ENCODE measurements around the gene GBX1. TPM values are rescaled to one million over a fixed set of nuclear protein-coding genes. Genes with fewer than 3 reads are reported as not detected.

GBX1 gene
- polyA plus RNA-seq, 1 donor (not counting 4 experiments of a cell fraction or from before 2014, with no cell fraction given), result not detected

DNA sequence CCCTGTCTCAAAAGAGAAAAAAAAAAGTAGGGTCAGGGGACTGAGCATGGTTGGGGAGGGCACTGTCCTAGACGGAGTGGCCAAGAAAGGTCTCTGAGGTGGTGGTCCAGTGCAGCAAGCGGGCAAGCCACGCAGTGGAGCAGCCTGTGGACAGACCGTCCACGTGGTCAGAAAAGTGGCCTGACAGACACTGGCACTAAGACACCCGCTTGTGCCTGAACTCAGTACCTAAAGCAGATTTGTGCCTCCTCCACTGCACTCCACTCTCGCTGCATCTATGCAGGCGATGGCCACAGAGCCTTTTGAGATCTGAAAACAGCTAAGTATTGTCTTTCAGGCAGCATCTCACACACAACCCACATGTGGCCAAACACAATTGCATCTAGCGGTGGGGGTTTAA, 10.7 kb upstream of the GBX1 start:
- H3K4me1 ChIP-seq (ENCODE audit: control insufficient read depth, extremely low read depth, insufficient read depth, low read length), result no peaks in the 10 kb centered on the region
- H4K20me1 ChIP-seq (ENCODE audit: control insufficient read depth, extremely low read depth, insufficient read depth, low read length), result no peaks in the 10 kb centered on the region
- no peak overlapping the region for H3K4me2 ChIP-seq (ENCODE audit: control insufficient read depth, extremely low read depth, insufficient read depth, low read depth, low read length)
- no peaks in the 10 kb centered on the region for H3K9me3 ChIP-seq (ENCODE audit: control insufficient read depth, low read depth, low read length)
- no peaks in the 10 kb centered on the region for H3K36me3 ChIP-seq (ENCODE audit: control insufficient read depth in 2 of 2, extremely low read depth in 1 of 2, insufficient read depth in 2 of 2, low read length in 2 of 2)
- no peak for DNase-seq (ENCODE audit: low read depth, low spot score)
- no peak overlapping the region for H3K27ac ChIP-seq (ENCODE audit: control insufficient read depth, insufficient read depth, low read length)
- no peak for FAIRE-seq
- H3K9ac ChIP-seq (ENCODE audit: control insufficient read depth, extremely low read depth, insufficient read depth, low read length), result no peak overlapping the region
- no peak overlapping the region for H2AFZ ChIP-seq (ENCODE audit: control insufficient read depth, low read length)
- no peaks in the 10 kb centered on the region for H3K9me1 ChIP-seq (ENCODE audit: control insufficient read depth, extremely low read depth, insufficient read depth, low read length)
- H3K79me2 ChIP-seq (ENCODE audit: control insufficient read depth, insufficient read depth, low read length), result no peaks in the 10 kb centered on the region
- TF ChIP-seq EZH2 (IDR thresholded peaks at IDR 0.05; ENCODE audit: low read length), result no peak
- H3K27me3 ChIP-seq (ENCODE audit: control insufficient read depth, extremely low read depth, insufficient read depth, low read length), result peaks cover 26% of the 10 kb centered on the region
- dilution Hi-C loops (cut with MboI; ENCODE audit: extremely low pct_ligation_motif_present, low sequenced_read_pairs), result no loop called here
- no peak overlapping the region for H3K4me3 ChIP-seq (ENCODE audit: control insufficient read depth in 2 of 3, extremely low read depth in 1 of 3, insufficient read depth in 2 of 3, low read depth in 1 of 3, low read length in 3 of 3)

- Histone ChIP-seq H3K9ac (ENCODE audit: control insufficient read depth, extremely low read depth, insufficient read depth, low read length) (no peak overlapping the region), H3K4me1 (ENCODE audit: control insufficient read depth, extremely low read depth, insufficient read depth, low read length) (no peaks in the 10 kb centered on the region), H3K9me1 (ENCODE audit: control insufficient read depth, extremely low read depth, insufficient read depth, low read length) (no peaks in the 10 kb centered on the region), H4K20me1 (ENCODE audit: control insufficient read depth, extremely low read depth, insufficient read depth, low read length) (no peaks in the 10 kb centered on the region), H3K4me2 (ENCODE audit: control insufficient read depth, extremely low read depth, insufficient read depth, low read depth, low read length) (no peak overlapping the region), H3K79me2 (ENCODE audit: control insufficient read depth, insufficient read depth, low read length) (no peaks in the 10 kb centered on the region), H2AFZ (ENCODE audit: control insufficient read depth, low read length) (no peak overlapping the region), H3K4me3 (ENCODE audit: control insufficient read depth in 2 of 3, extremely low read depth in 1 of 3, insufficient read depth in 2 of 3, low read depth in 1 of 3, low read length in 3 of 3) (no peak overlapping the region), H3K9me3 (ENCODE audit: control insufficient read depth, low read depth, low read length) (no peaks in the 10 kb centered on the region), H3K27ac (ENCODE audit: control insufficient read depth, insufficient read depth, low read length) (no peak overlapping the region), H3K27me3 (ENCODE audit: control insufficient read depth, extremely low read depth, insufficient read depth, low read length) (peaks cover 31% of the 10 kb centered on the region), H3K36me3 (ENCODE audit: control insufficient read depth in 2 of 2, extremely low read depth in 1 of 2, insufficient read depth in 2 of 2, low read length in 2 of 2) (no peaks in the 10 kb centered on the region)
- DNase-seq (ENCODE audit: low read depth, low spot score) (no peak), FAIRE-seq (no peak)
- TF ChIP-seq, protein P1, sequence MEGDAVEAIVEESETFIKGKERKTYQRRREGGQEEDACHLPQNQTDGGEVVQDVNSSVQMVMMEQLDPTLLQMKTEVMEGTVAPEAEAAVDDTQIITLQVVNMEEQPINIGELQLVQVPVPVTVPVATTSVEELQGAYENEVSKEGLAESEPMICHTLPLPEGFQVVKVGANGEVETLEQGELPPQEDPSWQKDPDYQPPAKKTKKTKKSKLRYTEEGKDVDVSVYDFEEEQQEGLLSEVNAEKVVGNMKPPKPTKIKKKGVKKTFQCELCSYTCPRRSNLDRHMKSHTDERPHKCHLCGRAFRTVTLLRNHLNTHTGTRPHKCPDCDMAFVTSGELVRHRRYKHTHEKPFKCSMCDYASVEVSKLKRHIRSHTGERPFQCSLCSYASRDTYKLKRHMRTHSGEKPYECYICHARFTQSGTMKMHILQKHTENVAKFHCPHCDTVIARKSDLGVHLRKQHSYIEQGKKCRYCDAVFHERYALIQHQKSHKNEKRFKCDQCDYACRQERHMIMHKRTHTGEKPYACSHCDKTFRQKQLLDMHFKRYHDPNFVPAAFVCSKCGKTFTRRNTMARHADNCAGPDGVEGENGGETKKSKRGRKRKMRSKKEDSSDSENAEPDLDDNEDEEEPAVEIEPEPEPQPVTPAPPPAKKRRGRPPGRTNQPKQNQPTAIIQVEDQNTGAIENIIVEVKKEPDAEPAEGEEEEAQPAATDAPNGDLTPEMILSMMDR (optimal IDR thresholded peaks at IDR 0.05 in 1 of 3, IDR thresholded peaks at IDR 0.05 in 1 of 3, conservative IDR thresholded peaks at IDR 0.05 in 1 of 3; ENCODE audit: extremely low read depth in 1 of 3, insufficient read depth in 2 of 3, low read length in 3 of 3), result no peak
- TF ChIP-seq EZH2 (IDR thresholded peaks at IDR 0.05; ENCODE audit: low read length), result no peak
- dilution Hi-C loops (cut with MboI; ENCODE audit: extremely low pct_ligation_motif_present, low sequenced_read_pairs), result no loop called here
Measured at GRCh38 chr7:151177310-151177709, 9.8 kb upstream of the GBX1 start.

DNA sequence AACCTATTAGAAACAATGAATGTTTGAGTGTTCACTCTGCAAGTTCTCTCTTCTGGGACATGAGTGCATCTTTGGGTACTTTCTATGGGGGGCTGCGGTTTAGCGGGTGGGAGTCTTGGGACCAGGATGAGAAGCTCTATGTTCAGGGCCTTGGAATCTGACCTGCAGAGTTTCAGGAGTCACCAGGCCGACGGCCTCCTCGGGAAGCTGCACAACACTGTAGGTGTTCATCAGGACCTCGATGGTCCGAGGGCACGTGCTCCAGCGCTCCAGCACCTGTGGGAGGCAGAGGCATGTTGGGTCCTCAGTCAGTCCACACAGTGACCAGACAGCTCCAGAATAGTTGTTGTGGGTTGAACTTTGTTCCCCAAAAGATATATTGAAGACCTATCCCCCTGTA, 8.9 kb upstream of the GBX1 start:
- TF ChIP-seq EZH2 (IDR thresholded peaks at IDR 0.05; ENCODE audit: low read length), result no peak
- TF ChIP-seq, protein P1 (optimal IDR thresholded peaks at IDR 0.05 in 1 of 3, IDR thresholded peaks at IDR 0.05 in 1 of 3, conservative IDR thresholded peaks at IDR 0.05 in 1 of 3; ENCODE audit: extremely low read depth in 1 of 3, insufficient read depth in 2 of 3, low read length in 3 of 3), result no peak
- dilution Hi-C loops (cut with MboI; ENCODE audit: extremely low pct_ligation_motif_present, low sequenced_read_pairs), result no loop called here
- Histone ChIP-seq H3K27ac (ENCODE audit: control insufficient read depth, insufficient read depth, low read length) (no peak overlapping the region), H3K9ac (ENCODE audit: control insufficient read depth, extremely low read depth, insufficient read depth, low read length) (no peak overlapping the region), H3K4me2 (ENCODE audit: control insufficient read depth, extremely low read depth, insufficient read depth, low read depth, low read length) (no peak overlapping the region), H3K9me3 (ENCODE audit: control insufficient read depth, low read depth, low read length) (no peaks in the 10 kb centered on the region), H3K36me3 (ENCODE audit: control insufficient read depth in 2 of 2, extremely low read depth in 1 of 2, insufficient read depth in 2 of 2, low read length in 2 of 2) (no peaks in the 10 kb centered on the region), H3K27me3 (ENCODE audit: control insufficient read depth, extremely low read depth, insufficient read depth, low read length) (peaks cover 31% of the 10 kb centered on the region), H4K20me1 (ENCODE audit: control insufficient read depth, extremely low read depth, insufficient read depth, low read length) (no peaks in the 10 kb centered on the region), H3K4me1 (ENCODE audit: control insufficient read depth, extremely low read depth, insufficient read depth, low read length) (no peaks in the 10 kb centered on the region), H3K4me3 (ENCODE audit: control insufficient read depth in 2 of 3, extremely low read depth in 1 of 3, insufficient read depth in 2 of 3, low read depth in 1 of 3, low read length in 3 of 3) (peak overlapping the region in 1 of 3 experiments; percentile 24), H3K79me2 (ENCODE audit: control insufficient read depth, insufficient read depth, low read length) (no peaks in the 10 kb centered on the region), H3K9me1 (ENCODE audit: control insufficient read depth, extremely low read depth, insufficient read depth, low read length) (no peaks in the 10 kb centered on the region), H2AFZ (ENCODE audit: control insufficient read depth, low read length) (no peak overlapping the region)
- FAIRE-seq, result no peak
- DNase-seq (ENCODE audit: low read depth, low spot score), result no peak
